Thyroid gland (tissue), 4 donors: Measurements from ENCODE around the gene MLF2. TPM values are rescaled to one million over a fixed set of nuclear protein-coding genes. Genes with fewer than 3 reads are reported as not detected.
A peak's percentile ranks its signal among the peaks of the same experiment; 100 is the strongest.

Source experiments
- DNase-seq, 2 donors: peaks; one replicate each; pipeline ENCODE4 v3.0.0-alpha.2; 2019
- H3K27ac ChIP-seq, 3 donors: fragments of 200-600 bp; sonication (generic); 1 replicate in 2 of 3; 2 replicates in 1 of 3; pipeline ENCODE4 v1.5.1; 2016 to 2019; ENCODE audit warnings: mild to moderate bottlenecking in 1 of 3, moderate library complexity in 1 of 3
- H3K27me3 ChIP-seq: fragments of 200-600 bp; sonication (generic); one replicate; pipeline ENCODE4 v1.5.1; 2019
- H3K36me3 ChIP-seq, 2 donors: fragments of 200-600 bp; sonication (generic); one replicate each; pipeline ENCODE4 v1.5.1; 2016 to 2019
- H3K4me1 ChIP-seq, 2 donors: fragments of 200-600 bp; sonication (generic); one replicate each; pipeline ENCODE4 v1.5.1; 2017 to 2019
- H3K4me3 ChIP-seq, 3 donors: fragments of 200-600 bp; sonication (generic); replicated peaks in 1 of 3; 1 replicate in 2 of 3; 2 replicates in 1 of 3; pipeline ENCODE4 v1.5.1; 2016; ENCODE audit warnings: mild to moderate bottlenecking in 1 of 3
- H3K9me3 ChIP-seq: fragments of 200-600 bp; sonication (generic); one replicate; pipeline ENCODE4 v1.5.1; 2017
- POLR2A ChIP-seq, 2 donors: fragments of 450-650 bp; IDR thresholded peaks; one replicate each; pipeline ENCODE4 v1.6.1; 2017; ENCODE audit warnings: antibody characterized with exemption in 2 of 2, mild to moderate bottlenecking in 2 of 2, moderate library complexity in 1 of 2
- WGBS, 2 donors: methylation state at CpG; one replicate each; pipeline ENCODE4 v1.1.5; 2017; 5-methylcytosine and 5-hydroxymethylcytosine counted together
- intact Hi-C: fragments of 100-400 bp; cut with DNase I; formaldehyde crosslinking; loops from one replicate; pipeline ENCODE4 v1.15.1; 2023
- total RNA-seq, 4 donors: library from RNA; depleted of rRNA; stranded (reverse); fragments of >200 nt; gene quantifications; one replicate each; pipeline ENCODE4 v1.2.3, GENCODE V29; 2016
- TF ChIP-seq, protein P1 (sequence below), 6 experiments: fragments of 200-600 bp in 3 of 6; fragments of 450-650 bp in 3 of 6; sonication (generic) in 3 of 6; IDR thresholded peaks; one replicate each; pipeline ENCODE4 v1.5.1; 2016 to 2019; ENCODE audit warnings: antibody characterized with exemption in 6 of 6, mild to moderate bottlenecking in 2 of 6, inconsistent platforms in 1 of 6, moderate library complexity in 1 of 6

MLF2 gene
- total RNA-seq, 4 donors from 2014 or later: 110 to 253 (median 196) TPM

DNA sequence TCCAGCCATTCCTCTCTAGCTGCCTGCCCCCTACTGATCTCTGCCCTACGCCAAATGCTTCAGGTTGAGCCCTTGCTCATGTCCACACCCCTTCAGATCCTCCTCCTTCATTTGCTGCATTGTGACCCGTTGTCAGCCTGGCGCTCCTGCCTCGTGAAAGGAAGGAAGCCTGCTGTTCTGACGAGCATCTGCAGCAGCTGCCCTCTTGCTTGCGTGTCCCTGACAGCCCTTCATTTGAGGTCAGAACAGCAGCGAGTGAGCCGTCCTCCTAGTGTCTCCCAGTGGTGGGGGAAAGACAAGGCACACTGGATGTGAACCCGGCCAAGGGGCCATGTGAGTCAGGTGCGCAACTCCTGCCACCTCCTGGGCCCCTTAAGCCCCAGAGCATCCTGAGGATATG, 49.3 kb downstream of the MLF2 start:
- WGBS, 2 donors: 10 to 16% methylated on average over 10 of the region's 10 CpGs
- no peaks in the 10 kb centered on the region for H3K9me3 ChIP-seq
- DNase-seq: no peak
- H3K4me3 ChIP-seq: no peak overlapping the region
- intact Hi-C loops: no loop called here
- H3K36me3 ChIP-seq: no peaks in the 10 kb centered on the region
- no peak overlapping the region for H3K27ac ChIP-seq
- H3K4me1 ChIP-seq: peaks cover 7 to 16% of the 10 kb centered on the region in 2 donors
- H3K27me3 ChIP-seq: peaks cover 23% of the 10 kb centered on the region
- no peak for TF ChIP-seq POLR2A (IDR thresholded peaks at IDR 0.05)

DNA sequence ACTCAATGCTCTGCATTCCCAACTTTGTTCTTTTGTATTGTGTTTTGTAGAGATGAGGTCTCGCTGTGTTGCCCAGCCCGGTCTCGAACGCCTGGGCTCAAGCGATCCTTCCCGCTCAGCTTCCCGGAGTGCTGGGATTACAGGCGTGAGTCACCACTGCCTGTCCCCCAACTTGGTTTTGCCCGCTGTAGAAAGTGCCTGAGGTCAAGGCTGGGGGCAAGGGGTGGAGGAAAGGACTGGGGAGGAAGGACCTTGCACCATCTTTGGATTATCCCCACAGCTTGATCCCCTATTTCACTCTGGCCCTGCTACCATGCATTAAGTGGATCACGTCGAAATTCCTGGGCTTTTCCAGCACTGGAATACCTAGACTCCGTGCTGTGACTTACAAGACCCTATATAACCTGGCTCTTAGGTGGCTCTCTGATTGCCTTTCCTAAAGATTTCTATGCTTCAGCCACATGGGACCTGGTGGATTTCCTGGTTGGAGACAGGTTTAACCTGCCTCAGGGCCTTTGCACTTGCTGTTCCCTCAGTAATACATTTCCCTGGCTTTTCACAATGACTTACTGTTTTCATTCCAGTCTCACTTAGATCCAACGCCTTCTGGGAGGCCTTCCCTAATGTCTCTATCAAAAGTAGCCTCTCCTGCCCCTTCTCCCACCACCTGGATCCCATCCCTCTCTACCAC, 51.7 kb downstream of the MLF2 start:
- no peak for DNase-seq
- Histone ChIP-seq H3K9me3 (no peaks in the 10 kb centered on the region), H3K27me3 (peaks cover 23% of the 10 kb centered on the region), H3K27ac (no peak overlapping the region), H3K4me1 (peaks cover 7 to 16% of the 10 kb centered on the region in 2 donors), H3K4me3 (peak overlapping the region in 1 of 3 donors; percentile 27), H3K36me3 (no peaks in the 10 kb centered on the region)
- TF ChIP-seq, protein P1, sequence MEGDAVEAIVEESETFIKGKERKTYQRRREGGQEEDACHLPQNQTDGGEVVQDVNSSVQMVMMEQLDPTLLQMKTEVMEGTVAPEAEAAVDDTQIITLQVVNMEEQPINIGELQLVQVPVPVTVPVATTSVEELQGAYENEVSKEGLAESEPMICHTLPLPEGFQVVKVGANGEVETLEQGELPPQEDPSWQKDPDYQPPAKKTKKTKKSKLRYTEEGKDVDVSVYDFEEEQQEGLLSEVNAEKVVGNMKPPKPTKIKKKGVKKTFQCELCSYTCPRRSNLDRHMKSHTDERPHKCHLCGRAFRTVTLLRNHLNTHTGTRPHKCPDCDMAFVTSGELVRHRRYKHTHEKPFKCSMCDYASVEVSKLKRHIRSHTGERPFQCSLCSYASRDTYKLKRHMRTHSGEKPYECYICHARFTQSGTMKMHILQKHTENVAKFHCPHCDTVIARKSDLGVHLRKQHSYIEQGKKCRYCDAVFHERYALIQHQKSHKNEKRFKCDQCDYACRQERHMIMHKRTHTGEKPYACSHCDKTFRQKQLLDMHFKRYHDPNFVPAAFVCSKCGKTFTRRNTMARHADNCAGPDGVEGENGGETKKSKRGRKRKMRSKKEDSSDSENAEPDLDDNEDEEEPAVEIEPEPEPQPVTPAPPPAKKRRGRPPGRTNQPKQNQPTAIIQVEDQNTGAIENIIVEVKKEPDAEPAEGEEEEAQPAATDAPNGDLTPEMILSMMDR (IDR thresholded peaks at IDR 0.05): no peak
- no peak for TF ChIP-seq POLR2A (IDR thresholded peaks at IDR 0.05)
- 21 to 31% methylated on average over 9 to 13 of the region's 13 CpGs for WGBS, 2 donors
- intact Hi-C loops: no loop called here

DNA sequence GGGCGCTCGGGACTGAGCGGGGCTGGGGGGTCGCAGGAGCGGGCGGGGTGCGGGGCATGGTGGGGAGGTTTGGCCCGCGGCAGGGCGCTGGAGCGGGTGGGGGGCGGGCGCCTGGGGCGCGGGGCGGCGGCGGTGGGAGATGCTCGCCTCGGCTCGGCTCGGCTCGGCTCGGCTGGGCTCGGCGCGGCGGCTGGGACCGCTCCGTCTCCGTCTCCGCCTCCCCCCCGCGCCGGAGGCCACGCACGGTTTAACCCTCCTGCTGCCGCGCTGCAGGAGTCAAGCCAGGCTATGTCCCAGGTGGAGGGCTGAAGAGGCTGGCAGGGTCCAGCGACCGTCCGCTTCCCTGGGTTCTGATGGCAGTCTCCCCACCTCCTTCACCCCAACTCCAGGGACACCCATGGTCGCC, 52.3 kb downstream of the MLF2 start, which contains the start of gene PIANP:
Gene PIANP, minus strand, starts transcription at position 170 of the 406 bp plus-strand sequence. CDS start 2,754 bp downstream, outside the sequence.
- Histone ChIP-seq H3K4me3 (peak within 1 kb of the TSS in 1 of 3 donors; percentile 27), H3K4me1 (peaks cover 7 to 16% of the 10 kb centered on the region in 2 donors), H3K27ac (no peak within 1 kb of the TSS), H3K27me3 (peaks cover 23% of the 10 kb centered on the region), H3K9me3 (no peaks in the 10 kb centered on the region), H3K36me3 (no peaks in the 10 kb centered on the region)
- WGBS, 2 donors: 0 to 4% methylated on average over 3 to 4 of the region's 43 CpGs
- TF ChIP-seq POLR2A (IDR thresholded peaks at IDR 0.05): no peak
- TF ChIP-seq, protein P1 (IDR thresholded peaks at IDR 0.05): no peak
- DNase-seq: peak in 1 of 2 donors; percentile 15
- intact Hi-C loops: no loop called here

DNA sequence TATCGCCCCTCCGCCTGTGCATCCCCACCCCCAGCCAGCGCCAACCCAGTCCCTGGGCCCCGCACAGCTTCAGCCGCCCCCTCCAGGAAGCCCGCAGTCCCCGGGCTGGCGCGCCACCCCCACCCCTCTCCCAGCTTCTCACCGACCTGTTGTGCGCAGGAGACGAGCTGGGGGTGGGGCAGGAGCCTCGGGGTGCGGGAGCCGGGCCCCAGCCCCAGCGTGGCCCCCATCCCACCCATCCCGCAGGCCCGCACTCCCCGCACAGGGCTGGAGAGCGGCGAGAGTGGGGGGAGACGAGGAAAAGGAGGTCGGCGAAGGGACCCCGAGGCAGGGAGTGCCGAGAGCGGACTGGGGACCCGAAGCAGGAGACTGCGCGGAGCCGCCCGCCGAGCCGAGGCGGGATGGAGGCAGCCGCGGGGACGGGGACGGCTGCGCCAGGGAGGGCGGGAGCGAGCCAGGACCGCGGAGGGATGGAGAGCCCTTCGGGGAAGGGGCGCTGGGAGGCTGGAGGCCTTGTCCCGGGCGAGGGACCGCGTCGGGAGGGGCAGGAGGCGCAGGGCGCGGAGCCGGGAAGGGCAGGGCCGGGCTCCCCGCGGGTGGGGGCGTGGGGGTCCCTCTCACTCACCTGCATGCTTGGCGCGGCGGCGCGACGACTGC, 52.8 kb downstream of the MLF2 start:
- peak overlapping the region in 1 of 3 donors; percentile 27 for H3K4me3 ChIP-seq
- H3K27me3 ChIP-seq: peaks cover 23% of the 10 kb centered on the region
- TF ChIP-seq POLR2A (IDR thresholded peaks at IDR 0.05): no peak
- TF ChIP-seq, protein P1 (IDR thresholded peaks at IDR 0.05): no peak
- no peak for DNase-seq
- H3K27ac ChIP-seq: no peak overlapping the region
- WGBS, 2 donors: 2 to 3% methylated on average over 16 to 17 of the region's 65 CpGs
- H3K9me3 ChIP-seq: no peaks in the 10 kb centered on the region
- H3K4me1 ChIP-seq: peaks cover 7 to 16% of the 10 kb centered on the region in 2 donors
- no peaks in the 10 kb centered on the region for H3K36me3 ChIP-seq
- intact Hi-C loops: loop anchor here (5.0 kb wide), 1 partner anchor 48 kb away; no protein-coding TSS in a partner anchor

DNA sequence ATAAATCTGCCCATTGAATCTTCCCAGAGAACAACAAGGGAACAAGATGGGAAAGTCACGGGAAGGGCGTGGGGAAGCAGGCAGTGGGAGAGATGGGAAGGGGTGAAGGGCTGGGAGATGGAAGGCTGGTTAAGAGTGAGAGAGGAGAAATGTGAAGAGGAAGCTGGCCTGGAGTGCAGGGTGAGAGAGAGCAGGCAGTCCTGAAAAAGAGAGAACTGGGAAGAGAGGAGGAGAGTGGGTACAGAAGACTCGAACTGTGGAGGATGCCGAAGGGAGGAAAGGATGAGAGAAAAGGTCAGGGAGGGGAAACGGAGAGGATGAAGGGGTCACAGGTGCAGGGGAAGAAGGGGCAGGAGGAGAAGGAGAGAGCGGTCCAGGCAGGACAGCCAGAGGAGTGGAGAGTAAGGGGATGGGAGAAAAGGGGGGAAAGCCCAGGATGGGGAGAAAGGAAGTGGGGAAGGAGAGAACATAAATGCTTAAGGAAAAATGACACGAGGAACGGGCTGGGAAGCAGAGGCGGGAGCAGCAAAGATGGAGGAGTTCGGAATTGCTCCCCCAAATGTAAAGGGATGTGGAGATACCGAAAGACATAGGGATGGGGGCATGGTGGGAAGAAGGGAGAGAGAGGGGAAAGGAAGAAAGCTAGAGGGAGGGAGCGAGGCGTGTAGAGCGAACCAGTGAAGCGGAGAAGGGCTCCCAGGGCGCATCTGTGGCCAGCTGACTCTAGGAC, 53.5 kb downstream of the MLF2 start:
- intact Hi-C loops: loop anchor here (5.0 kb wide), 1 partner anchor 47 kb away; no protein-coding TSS in a partner anchor
- H3K9me3 ChIP-seq: no peaks in the 10 kb centered on the region
- TF ChIP-seq, protein P1 (IDR thresholded peaks at IDR 0.05): no peak
- TF ChIP-seq POLR2A (IDR thresholded peaks at IDR 0.05): no peak
- no peaks in the 10 kb centered on the region for H3K36me3 ChIP-seq
- peak overlapping the region in 1 of 3 donors; percentile 27 for H3K4me3 ChIP-seq
- H3K27ac ChIP-seq: no peak overlapping the region
- DNase-seq: no peak
- H3K4me1 ChIP-seq: peaks cover 7 to 16% of the 10 kb centered on the region in 2 donors
- peaks cover 23% of the 10 kb centered on the region for H3K27me3 ChIP-seq
- 13 to 16% methylated on average over 16 of the region's 16 CpGs for WGBS, 2 donors
